Measurements from ENCODE around the gene UBIAD1. TPM values are rescaled to one million over a fixed set of nuclear protein-coding genes. Genes with fewer than 3 reads are reported as not detected.

The UBIAD1 gene
- total and polyA plus RNA-seq, 2 of the 13 experiments (the other 11 are each of a cell fraction or from before 2014, with no cell fraction given) = 16.9 to 20.4 TPM

- TF ChIP-seq ZNF687 (CRISPR knock-in tag; IDR thresholded peaks at IDR 0.05) (peak; percentile 87), NFYB (CRISPR knock-in tag; IDR thresholded peaks at IDR 0.05) (no peak), ELK4 (CRISPR knock-in tag; IDR thresholded peaks at IDR 0.05; ENCODE audit: borderline replicate concordance) (no peak), MXD3 (CRISPR knock-in tag; IDR thresholded peaks at IDR 0.05) (no peak; the same call in none of the 2 replicates), GZF1 (CRISPR knock-in tag; IDR thresholded peaks at IDR 0.05) (no peak), PHF21A (CRISPR knock-in tag; IDR thresholded peaks at IDR 0.05) (no peak), PPARG (CRISPR knock-in tag; conservative IDR thresholded peaks at IDR 0.05) (no peak), ZXDC (CRISPR knock-in tag; IDR thresholded peaks at IDR 0.05) (no peak), ZSCAN20 (CRISPR knock-in tag; IDR thresholded peaks at IDR 0.05; ENCODE audit: borderline replicate concordance) (peak; percentile 89), HIC2 (CRISPR knock-in tag; IDR thresholded peaks at IDR 0.05; ENCODE audit: low read depth) (no peak), CENPBD1 (CRISPR knock-in tag; IDR thresholded peaks at IDR 0.05; ENCODE audit: borderline replicate concordance, low read depth) (no peak), ZNF782 (CRISPR knock-in tag; IDR thresholded peaks at IDR 0.05; ENCODE audit: borderline replicate concordance) (no peak), USF2 (IDR thresholded peaks at IDR 0.05; ENCODE audit: low read depth, low read length) (no peak), USF2 (CRISPR knock-in tag; IDR thresholded peaks at IDR 0.05; ENCODE audit: borderline replicate concordance) (0 out of 2 replicates have a peak, but pooled peaks have one; percentile 11), NFE2 (CRISPR knock-in tag; IDR thresholded peaks at IDR 0.05) (no peak)
These were observed at the start of gene UBIAD1 (continued) for GRCh38 chr1:11272832-11273594.

Measured in HepG2 (cell line).